ENCODE measurements around the gene FUT3.

FUT3 gene

DNA sequence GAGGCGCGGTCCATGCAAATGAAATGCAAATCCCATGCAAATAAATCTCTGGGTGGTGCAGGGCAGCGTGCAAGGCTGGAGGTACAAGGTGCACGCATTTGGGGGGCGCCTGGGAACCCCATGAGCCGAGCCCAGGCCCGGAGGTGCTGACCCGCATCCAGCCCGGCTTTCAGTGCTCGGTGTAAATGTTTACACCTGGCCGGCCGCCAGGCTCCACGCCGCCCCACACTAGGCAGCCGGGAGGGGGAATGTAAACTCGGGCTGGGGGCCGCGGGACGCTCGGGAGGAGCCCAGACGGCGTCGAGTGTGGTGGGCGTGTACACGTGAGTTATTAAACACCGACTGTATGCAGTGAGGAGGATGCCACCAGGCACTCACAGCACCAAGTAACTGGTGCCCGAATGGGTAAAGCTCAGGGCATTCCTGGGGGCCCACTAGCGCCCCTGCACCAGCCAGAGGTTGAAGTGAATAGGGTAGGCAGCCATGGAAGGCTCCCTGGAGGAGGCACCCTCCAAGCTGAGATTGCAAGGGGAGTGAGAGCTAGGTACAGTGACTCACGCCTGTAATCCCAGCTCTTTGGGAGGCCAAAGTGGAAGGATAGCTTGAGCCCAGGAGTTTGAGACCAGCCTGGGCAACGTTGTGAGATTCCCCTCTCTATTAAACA lies 28.9 kb downstream of the FUT3 start:
- no peak for DNase-seq

DNA sequence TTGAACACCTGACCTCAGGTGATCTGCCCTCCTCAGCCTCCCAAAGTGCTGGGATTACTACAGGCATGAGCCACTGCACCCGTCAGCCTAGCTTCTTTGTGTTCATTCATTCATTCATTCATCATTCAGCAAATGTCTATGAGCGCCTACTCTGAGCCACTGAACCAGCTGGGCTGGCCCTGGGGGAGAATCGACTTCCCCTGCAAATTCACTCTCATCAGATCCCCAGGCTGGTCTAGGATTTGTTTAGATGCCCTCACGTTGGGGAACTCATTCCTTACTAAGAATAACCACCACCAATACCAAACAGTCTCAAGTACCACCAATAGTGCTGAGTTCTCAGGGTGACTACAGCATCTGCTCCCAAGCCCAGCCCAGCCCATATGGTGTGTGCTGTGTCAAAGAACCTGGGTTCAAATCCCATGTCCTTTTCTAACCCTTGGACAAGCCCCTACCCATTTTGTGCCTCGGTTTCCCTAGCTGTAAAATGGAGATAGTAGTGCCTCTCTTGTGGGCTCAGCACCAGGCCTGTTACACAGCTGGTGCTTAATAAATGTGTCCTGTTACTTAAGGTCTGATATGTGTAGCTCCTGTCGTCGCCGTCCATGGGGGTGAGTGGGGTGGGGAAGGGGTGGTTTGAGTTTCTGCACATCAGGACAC lies 29.6 kb downstream of the FUT3 start:
- no peak for DNase-seq

DNA sequence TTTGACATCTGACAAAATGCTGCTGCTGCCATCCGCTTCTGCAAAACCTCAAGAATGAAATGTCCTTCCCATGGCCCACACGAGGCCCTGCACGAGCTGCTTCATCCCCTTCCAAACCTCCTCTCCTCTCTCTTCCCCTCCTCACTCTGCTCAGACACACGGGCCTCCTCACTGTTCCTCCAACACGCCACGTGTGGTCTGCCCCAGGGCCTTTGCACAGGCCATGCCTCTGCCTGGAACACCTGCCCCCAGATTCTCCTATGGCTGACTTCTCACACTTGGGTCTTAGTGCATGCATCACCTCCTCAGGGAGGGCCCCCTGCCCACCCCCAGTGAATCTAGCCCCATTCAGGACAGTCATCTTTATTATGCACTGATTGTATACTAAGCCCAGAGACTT lies 30.5 kb downstream of the FUT3 start:
- DNase-seq, result no peak

DNA sequence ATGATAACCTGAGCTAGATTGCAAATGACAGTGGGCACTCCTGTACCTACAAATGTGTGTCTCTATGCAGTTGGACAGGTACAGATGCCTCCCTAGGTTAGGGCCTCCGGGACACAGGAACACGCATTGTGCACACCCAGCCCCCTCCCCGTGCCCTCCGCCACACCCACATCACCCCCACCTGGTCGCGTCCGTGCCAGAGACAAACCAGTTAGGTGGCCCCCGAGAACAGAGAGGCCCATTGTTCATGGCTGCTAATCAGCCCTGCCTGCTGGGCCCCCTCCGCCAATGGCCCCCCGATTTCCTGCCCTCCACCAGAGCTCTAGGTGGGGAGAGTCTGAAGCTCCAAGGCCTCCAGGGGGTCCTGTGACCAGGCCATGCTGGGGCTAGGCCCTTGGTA lies 32.7 kb downstream of the FUT3 start:
- DNase-seq, result no peak

DNA sequence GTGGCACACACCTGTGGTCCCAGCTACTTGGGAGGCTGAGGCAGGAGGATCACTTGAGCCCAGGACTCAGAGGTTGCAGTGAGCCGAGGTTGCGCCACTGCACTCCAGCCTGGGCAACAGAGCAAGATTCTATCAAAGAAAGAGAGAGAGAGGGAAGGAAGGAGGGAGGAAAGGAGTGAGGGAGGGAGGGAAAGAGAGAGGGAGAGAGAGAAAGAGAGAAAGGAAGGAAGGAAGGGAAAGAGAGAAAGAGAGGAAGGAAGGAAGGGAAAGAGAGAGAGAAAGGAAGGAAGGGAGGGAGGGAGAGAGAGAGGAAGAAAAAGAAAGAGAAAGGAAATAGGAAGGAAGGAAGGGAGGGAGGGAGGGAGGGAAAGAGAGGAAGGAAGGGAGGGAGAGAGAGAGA lies 34.0 kb downstream of the FUT3 start:
- DNase-seq, result no peak

DNA sequence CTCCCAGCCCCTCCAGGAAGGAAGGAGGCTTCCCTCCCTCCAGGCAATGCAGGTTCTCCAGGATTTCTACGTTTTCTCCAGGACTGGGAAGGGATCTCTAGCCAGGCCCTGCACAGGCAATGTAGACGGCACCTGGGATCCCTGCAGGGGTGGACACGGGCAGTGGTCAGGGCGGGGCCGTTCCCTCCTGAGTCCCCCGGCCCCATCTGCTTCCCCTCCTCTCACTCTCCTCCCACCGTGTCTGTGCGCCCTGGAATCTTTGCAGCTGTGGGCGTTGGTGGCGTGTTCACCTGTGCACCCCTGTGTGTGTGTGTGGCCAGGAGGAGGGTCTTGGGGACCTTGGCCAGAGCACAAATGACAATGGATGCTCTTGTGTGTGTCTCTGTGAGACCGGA lies 36.4 kb downstream of the FUT3 start:
- DNase-seq, result no peak

DNA sequence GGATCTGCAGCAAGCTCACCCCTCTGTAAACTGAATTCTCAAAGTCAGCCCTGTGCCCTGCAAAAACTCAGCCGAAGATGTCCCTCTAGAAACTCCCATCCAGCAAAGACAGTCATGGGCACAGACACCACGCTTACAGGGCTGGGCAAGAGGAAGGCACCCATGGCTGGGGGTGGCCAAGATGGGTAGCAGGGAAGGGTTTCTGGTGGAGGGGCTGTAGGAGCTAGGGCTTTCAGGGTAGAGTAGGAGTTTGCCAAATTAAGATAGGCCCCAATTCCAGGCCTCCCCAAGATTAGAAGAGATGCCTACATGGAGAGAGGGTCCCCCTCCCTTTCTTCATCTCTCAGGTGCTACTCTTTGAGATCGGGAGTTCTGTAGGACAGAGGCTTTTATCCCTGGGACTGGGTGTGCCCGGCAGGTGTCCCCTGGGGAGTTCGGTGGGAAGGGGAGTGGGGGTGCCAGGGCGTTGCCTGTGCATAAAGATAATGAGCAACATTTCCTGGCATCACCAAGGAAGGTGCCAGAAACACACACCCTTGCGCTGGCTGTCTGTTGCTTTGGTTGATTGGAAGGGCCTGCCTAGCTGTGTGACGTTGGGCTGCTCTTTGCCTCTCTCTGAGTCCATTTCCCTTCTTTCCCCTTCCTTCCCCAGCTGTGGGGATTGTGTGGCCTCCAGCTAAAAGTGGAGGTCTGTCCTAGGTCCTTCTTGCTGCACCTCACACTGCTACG lies 37.0 kb downstream of the FUT3 start:
- no peak for DNase-seq

DNA sequence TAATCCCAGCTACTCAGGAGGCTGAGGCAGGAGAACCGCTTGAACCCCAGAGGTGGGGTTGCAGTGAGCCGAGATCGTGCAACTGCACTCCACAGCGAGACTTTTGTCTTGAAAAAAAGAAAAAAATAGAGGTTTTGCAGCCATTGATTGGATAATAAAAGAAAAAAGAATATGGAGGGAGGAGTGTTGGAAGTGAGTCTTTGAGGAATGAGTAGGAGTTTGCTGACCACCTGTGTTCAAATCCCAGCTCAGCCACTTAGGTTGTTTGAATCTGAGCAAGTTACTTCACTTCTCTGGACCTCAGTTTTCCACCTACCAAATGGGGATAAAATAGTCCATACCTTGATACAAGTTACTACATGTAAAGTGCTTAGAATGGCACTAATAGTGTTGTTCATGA lies 40.1 kb downstream of the FUT3 start:
- DNase-seq, result no peak

DNA sequence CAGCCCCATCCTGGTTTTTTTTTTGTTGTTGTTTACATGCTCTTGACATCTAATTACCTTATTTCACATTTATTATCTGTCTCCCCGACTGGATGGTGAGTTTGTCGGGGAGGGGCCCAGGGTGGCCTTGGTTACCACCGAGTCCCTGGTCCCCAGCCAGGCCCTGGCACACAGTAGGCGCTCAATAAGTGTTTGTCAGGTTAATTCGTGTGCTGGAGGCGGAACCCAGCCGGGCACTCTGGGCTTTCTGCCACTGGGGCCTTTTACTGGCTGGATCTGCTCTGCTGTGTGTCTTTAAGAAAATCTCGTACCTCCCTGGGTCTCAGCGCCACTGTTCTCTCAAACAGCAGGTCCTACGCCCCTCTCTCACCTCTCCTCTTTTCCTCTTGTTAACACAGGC lies 41.8 kb downstream of the FUT3 start:
- no peak for DNase-seq

DNA sequence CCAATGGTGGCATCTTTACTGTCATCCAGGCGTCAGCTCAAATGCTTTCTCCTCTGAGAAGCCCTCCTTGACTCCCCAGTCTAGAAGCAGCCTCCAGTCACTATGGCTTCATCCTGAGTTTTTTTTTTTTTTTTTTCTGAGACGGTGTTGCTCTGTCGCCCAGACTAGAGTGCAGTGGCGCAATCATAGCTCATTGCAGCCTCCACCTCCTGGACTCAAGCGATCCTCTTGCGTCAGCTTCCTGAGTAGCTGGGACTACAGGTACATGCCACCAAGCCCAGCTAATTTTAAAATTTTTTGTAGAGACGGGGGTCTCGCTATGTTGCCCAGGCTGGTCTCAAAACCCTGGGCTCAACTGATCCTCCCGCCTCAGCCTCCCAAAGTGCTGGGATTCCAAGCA lies 42.2 kb downstream of the FUT3 start:
- no peak for DNase-seq

DNA sequence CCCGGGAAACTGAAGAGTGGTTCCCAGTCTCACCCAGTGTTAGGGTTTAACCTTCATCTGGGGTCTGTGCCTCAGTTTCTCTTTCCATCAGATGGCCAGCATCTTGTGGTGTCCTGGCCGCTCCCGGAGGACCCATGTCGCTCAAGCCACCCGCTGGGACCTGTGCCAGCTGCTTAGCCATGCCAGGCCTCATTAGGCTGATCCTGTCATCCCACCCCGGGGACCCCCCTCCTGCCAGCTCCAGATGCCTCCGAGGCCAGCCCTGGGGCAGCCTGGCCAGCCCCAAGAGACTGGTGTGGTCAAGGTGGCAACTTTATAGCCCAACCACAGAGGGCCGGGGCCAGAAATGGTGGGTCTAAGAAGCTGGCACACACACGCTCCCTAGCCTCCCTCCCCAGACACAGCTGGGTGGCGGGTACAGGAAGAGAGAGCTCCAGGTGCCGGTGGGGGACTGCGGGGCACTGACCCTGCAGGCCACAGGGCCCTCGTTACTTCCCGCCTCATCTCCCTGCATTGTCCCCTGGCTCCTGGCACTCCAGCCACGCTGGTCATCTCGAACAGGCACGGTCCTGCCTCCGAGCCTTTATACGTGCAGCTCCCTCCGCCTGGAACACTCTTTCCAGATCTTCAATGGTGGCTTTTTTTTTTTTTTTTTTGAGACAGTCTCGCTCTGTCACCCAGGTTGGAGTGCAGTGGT lies 43.0 kb downstream of the FUT3 start:
- no peak for DNase-seq

DNA sequence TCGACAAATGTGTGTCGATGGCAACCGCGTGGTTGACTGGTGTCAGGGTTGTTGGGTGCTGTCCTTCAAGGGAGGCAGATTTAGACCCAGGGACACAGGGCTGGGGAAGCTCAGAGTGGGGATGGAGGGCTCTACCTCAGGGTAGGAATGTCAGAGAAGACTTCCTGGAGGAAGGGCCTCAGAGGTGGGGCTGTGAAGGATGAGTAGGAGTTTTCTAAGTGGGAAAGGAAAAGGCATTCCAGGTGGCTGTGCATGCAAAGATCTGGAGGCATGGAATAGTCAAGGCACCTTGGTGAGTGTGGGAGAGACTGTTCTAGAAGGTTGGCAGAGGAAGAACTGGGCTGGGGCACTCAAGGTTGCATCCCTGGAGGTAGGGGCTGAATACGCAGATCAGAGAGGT lies 44.3 kb downstream of the FUT3 start:
- no peak for DNase-seq

DNA sequence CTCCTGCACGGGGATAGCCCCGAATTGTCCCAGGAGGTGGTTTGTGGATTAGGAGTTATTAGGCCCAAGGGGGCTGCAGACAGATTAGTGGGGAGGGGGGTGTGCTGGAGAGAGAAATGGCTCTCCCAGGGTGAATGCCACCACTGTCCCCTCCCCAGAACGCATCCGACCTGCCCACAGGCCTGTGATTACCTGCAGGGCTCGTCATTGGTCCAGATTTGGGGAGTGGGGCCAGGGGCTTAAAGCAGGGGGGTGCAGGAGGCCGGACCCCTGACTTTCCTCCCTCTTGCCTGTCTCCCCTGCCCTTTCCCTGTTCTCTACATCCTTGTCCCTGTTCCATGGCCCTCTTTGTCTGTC lies 45.1 kb downstream of the FUT3 start:
- no peak for DNase-seq

DNA sequence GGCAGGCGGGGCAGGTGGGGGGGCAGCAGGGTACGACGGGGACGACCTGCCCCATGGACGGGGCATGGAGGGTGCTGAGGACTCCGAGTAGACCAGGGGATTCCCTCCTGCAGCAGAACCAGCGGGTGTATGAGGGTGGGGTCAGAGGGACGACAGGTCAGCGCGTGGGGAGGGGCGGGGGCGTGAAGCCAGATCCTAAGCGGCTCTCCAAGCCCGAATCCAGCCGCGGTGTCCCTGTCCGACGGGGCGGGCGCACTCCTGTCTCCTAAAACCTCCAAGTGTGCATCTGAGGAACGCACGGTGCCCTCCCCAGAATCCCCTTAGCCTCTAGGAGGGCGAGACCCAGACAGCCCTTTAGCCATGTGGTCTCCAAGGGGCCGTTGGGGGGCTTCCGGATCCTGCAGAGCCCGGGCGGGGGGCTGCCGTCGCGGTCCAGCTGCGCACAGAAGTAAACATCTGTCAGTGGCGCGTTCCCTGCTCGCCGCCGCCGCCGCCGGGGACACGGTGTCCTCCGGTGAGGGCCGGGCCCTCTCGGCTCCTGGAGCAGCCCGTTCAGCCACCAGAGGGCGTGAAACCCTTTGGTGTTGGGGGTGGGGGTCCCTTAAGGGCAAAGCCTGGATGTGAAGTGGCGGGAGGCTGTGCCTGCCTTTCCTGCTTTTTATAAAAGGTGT lies 45.7 kb downstream of the FUT3 start:
- DNase-seq, result peak; percentile 51

DNA sequence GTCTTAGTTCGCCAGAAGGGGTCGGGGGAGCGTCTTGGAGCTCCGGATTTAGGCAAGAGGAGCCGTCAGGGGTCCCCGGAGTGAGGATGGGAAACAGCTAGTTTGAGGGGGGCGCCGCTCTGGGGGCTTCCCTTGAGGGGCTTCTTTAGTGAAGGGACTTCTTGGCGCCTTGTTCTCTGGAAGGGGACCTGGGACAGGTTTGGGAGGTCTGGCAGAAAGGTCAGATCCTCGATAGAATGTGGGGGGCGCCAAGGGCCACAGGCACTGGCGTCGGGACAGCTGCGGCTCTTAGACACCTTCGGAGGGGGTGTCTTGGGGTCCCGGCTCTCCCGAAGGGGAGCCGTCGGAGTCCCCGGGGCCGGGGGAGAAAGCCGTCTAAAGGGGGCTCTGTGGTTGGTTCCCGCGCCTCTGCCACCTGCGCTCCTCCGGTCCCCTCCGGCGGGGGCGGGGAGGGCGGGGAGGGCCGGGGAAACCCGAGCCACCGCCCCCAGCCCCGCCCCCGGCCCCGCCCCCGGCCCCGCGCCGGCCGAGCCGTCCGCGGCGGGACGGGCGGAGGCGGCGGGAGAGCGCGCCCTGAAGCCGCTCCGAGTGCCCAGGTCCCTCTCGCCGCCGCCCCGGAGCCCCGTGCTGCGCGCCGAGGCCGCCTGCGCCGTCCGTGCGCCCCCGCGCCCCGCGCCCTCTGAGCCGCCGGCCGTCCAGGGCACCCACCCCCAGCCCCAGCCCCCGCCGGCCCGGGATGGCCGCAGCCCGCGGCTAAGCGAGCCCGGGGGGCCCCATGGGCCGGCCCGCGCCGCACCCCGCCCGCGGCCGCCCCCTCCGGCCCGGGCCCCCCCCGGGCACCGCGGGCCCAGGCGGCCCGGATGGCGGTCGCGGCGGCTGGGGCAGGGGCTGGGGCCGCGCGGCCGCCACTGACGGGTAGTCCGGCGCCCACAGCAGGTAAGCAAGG lies 46.5 kb downstream of the FUT3 start, which contains the start of gene NRTN:
TSS of gene NRTN (plus strand) at position 552 of the 946 bp plus-strand sequence. CDS start 19,099 bp downstream, outside the sequence.
- no peak for DNase-seq

DNA sequence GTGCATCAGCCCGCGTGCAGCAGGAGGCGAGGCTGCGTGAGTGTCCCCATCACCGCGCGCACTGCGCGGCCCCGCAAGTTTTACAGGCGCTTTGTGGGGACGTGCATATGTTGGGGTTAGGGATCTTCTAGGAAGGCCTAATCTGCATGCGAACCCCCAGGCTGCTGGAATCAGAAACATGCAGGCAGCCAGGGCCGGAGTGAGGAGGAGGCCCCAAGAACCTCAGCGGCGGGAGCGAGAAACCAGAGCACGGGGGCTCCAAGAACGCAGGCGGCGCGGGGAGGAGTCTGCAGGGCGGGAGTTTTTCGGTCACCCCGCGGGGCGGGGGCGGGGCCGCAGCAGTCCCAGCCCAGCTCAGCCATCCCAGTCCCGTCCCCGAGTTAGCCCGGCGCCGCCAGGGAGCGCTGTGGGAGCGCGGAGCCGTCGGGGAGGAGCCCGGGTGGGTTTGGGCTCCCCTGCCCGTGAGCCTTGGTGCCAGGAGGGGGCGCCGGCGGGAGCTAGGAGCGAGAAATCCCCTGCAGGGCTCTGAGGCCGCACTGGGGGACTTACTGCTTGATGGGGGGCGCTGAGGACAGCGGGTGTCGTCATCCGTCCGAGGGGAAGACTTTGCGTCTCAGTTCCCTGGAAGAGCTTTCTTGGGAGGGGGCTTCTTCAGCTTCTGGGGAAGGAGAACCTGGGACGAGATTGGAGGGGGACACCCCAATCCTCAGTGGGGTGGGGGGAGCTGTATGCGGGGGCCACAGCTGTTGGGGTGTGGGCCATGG lies 47.3 kb downstream of the FUT3 start:
- DNase-seq, result peak; percentile 87

DNA sequence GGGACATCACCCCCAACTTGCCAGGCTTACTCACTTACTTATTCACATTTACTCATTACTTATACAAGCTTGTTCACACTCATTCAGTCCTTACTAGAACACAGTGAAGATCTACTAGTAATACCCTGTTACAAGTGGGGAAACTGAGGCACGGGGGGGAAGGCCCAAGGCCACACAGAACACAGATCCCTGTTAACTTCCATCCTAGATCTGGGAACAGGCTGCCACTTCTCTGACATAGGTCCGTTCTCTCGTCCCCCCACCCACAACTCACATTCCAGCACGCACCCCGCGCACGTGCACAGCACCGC lies 47.9 kb downstream of the FUT3 start:
- no peak for DNase-seq

DNA sequence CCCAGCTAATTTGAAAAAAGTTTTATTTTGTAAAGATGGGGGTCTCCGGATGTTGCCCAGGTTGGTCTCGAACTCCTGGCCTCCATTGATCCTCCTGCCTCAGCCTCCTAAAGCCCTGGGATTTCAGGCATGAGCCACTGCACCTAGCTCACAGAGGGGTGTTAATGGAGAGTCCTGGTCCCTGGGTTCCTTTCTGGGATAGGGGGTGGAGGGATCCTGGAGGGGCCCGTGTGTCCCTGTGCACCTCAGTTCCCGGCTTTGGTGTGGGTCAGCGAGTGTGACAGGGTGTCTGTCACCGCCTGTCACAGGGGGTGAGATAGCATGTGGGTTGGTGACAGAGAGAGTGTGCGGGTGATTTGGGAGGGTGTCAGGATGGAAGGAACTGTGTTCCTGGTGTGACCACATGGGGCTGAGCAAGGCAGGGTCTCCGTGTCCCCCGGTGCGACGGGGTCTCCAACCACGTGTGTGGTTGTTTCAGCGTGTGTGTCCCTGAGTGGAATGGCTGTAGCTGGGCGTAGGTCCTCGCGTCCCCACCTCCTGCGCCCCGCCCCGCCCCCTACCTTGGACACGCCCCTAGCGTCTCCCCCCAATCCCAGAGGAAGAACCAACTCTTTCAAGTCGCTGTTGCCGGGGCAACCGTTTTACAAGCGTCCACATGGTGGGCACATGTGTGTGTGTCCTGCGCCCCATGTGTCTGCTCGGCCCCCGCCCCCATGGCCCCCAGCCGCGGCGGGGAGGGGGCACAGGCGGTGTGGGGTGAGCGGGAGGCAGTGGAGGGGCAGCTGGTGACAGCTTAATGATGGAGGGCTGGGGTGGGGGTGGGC lies 49.2 kb downstream of the FUT3 start:
- peak; percentile 64 for DNase-seq

DNA sequence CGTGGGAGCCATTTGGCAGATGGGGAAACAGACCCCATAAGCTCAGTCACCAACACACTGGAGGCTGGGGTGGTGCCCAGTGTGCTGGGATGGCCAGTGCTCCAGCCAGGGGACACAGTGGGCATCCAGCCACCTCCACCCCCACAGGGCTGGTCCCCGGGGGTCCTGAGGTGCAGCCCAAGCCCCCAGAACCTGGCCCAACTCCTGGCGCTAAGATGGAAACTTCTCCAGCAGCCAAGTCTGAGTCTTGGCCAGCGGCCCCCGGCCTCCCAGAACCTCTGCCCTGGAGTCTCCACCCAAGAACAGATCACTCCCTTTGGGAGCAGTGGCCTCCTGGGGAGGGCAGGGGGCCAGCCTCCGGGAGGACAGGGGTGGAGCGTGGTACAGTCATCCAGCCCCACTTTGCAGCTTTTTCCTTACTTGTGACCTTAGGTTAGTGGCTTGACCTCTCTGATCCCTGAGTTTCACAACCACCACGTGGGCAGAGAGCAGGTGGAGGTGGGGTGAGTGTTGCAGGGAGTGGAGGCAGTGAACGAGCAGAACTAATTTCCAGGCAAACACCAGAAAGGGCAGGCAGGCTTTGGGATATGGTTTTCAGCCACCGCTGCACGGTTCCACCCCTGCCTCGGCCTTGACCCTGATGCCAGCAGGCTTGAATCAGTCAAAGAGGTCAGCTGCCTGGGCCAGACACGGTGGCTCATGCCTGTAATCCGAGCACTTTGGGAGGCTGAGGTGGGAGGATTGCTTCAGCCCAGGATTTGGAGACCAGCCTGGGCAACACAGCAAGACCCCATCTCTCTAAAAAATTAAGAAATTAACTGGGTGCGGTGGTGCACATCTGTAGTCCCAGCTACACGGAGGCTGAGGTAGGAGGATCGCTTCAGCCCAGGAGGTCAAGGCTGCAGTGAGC lies 50.6 kb downstream of the FUT3 start:
- no peak for DNase-seq
